Measurements from ENCODE around the gene EVX2. TPM values are rescaled to one million over a fixed set of nuclear protein-coding genes. Genes with fewer than 3 reads are reported as not detected.

Gene EVX2
- total RNA-seq, 3 donors from 2014 or later = not detected

GRCh38 chr2:176100547-176101140 is 16.9 kb upstream of the EVX2 start:
- TF ChIP-seq POLR2A (IDR thresholded peaks at IDR 0.05) (no peak), CTCF (IDR thresholded peaks at IDR 0.05) (no peak), POLR2AphosphoS5 (IDR thresholded peaks at IDR 0.05) (no peak)
- Histone ChIP-seq H3K27ac (no peak overlapping the region), H3K4me3 (no peak overlapping the region), H3K4me1 (peaks cover 4 to 6% of the 10 kb centered on the region in 2 donors), H3K9me3 (no peaks in the 10 kb centered on the region), H3K36me3 (no peaks in the 10 kb centered on the region), H3K27me3 (peaks cover 41 to 100% of the 10 kb centered on the region in 2 donors)
- DNase-seq (ENCODE audit: low spot score in 2 of 2) = no peak
- intact Hi-C loops (cut with DNase I; ENCODE audit: low total_unique reads) = no loop called here

- Histone ChIP-seq H3K27ac (no peak within 1 kb of the TSS), H3K4me1 (peaks cover 3 to 6% of the 10 kb centered on the region in 2 donors), H3K36me3 (no peaks in the 10 kb centered on the region), H3K27me3 (peaks cover 35 to 100% of the 10 kb centered on the region in 2 donors), H3K9me3 (no peaks in the 10 kb centered on the region), H3K4me3 (peak within 1 kb of the TSS in 1 of 3 donors; percentile 33)
- no peak for TF ChIP-seq POLR2A (IDR thresholded peaks at IDR 0.05)
- no peak for TF ChIP-seq POLR2AphosphoS5 (IDR thresholded peaks at IDR 0.05)
- TF ChIP-seq CTCF (IDR thresholded peaks at IDR 0.05) = no peak
- intact Hi-C loops (cut with DNase I; ENCODE audit: low total_unique reads) = no loop called here
- no peak for DNase-seq (ENCODE audit: low spot score in 2 of 2)
These were observed 16.2 kb upstream of the EVX2 start, which contains the start of gene HOXD12 for GRCh38 chr2:176099728-176100546. HOXD12 (plus strand) TSS chr2:176099795; CDS start chr2:176099802, 7 bp downstream.

GRCh38 chr2:176099159-176099727 is 15.5 kb upstream of the EVX2 start:
- H3K4me1 ChIP-seq = peaks cover 0 to 6% of the 10 kb centered on the region in 2 donors
- no peak overlapping the region for H3K27ac ChIP-seq
- H3K36me3 ChIP-seq = no peaks in the 10 kb centered on the region
- intact Hi-C loops (cut with DNase I; ENCODE audit: low total_unique reads) = no loop called here
- H3K27me3 ChIP-seq = peaks cover 29 to 100% of the 10 kb centered on the region in 2 donors
- H3K4me3 ChIP-seq = peak overlapping the region in 1 of 3 donors; percentile 33
- DNase-seq (ENCODE audit: low spot score in 2 of 2) = no peak
- no peaks in the 10 kb centered on the region for H3K9me3 ChIP-seq
- TF ChIP-seq POLR2A (IDR thresholded peaks at IDR 0.05) (no peak), CTCF (IDR thresholded peaks at IDR 0.05) (no peak), POLR2AphosphoS5 (IDR thresholded peaks at IDR 0.05) (no peak)

GRCh38 chr2:176098366-176099158 is 14.8 kb upstream of the EVX2 start:
- H3K9me3 ChIP-seq = no peaks in the 10 kb centered on the region
- DNase-seq (ENCODE audit: low spot score in 2 of 2) = no peak
- TF ChIP-seq POLR2AphosphoS5 (IDR thresholded peaks at IDR 0.05) (no peak), POLR2A (IDR thresholded peaks at IDR 0.05) (no peak), CTCF (IDR thresholded peaks at IDR 0.05) (no peak)
- H3K27me3 ChIP-seq = peaks cover 31 to 99% of the 10 kb centered on the region in 2 donors
- H3K4me1 ChIP-seq = peaks cover 0 to 6% of the 10 kb centered on the region in 2 donors
- no peak overlapping the region for H3K27ac ChIP-seq
- H3K4me3 ChIP-seq = peak overlapping the region in 1 of 3 donors; percentile 29
- H3K36me3 ChIP-seq = no peaks in the 10 kb centered on the region
- intact Hi-C loops (cut with DNase I; ENCODE audit: low total_unique reads) = no loop called here

All from breast epithelium (tissue), 4 donors.